ENCODE results near the gene ARHGAP27.

Gene ARHGAP27

DNA sequence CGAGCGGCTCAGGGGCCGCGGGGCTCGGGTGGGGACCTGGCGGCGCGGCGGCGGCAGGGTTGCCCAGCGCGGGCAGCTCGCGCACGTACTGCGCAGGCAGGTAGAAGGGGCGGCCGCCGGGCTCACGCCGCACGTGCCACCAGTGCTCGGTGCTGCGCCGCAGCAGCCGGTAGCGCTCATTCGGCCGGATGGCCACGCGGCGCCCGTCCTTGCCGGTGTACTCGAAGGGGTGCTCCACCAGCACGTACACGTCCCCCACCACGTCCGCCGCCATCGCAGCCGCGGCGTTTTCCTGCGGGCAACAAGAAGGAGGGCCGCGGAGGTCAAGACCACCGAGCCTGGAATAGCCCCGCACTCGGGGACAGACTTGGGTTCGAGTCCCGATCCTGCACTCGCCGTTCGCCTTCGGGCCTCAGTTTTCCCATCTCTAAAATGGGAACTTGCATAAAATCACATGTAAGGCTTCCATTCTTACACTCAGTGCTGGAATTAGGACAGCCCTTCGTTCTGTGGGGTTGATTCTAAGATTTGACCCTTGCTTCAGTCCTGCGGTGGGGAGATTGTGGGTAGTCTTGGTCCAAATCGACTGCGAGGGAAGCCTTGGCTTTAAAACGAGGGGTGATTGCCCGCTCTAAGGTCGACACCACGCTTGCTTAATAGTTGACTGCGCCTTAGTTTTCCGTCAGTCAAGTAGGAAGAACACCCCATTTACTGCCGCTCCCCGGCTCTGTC is 2.5 kb downstream of the ARHGAP27 start:
- no peak for DNase-seq

DNA sequence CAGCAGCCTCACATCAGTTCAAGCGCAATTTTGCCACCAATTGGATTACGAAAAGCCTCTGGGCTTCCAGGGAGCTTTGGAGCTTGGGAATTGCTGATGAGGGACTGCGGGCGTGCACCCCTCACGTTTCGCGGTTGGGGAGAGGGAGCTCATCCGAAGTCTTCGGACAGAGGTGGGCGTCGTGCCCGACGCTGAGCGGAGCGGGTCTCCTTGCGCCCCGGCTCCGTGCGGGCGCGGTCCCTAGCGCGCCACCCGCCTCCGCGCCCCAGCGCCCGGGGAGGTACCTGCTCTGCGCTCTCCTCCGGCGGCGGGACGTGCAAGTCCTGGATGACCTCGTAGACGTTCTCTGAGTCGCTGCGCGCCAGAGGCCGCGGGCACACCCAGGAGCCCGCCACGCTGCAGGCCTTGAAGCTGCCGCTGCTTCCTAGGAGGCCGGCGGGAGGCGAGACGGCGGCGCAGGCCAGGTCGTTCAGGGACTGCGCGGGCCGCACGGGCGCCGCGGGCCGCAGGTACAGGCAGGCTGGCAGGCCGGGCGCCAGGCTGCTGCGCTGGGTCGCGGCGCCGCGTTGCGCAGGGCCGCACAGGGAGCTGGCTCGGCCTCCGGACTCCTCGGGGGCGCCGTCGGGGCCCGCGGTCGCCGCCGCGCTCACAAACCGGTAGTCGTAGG is 3.2 kb downstream of the ARHGAP27 start:
- no peak for DNase-seq

DNA sequence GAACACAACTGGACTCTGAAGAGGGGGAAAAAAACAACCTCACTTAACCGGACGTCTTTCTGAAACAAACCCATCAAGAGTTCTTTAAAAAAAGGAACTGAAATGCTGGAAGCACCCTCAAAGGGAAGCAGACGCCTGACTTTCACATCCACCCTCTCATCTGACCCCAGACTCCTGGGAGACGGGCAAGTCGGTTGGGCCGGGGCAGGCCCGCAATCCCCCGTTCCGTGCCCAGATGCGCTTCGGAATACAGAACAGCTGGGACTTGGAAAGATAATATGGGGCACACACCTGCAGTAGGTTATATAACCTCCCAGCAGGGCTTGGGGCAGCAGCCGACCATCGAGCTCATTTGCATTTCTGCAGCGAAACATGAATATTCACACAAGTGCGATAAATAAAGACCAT is 3.7 kb downstream of the ARHGAP27 start:
- no peak for DNase-seq

DNA sequence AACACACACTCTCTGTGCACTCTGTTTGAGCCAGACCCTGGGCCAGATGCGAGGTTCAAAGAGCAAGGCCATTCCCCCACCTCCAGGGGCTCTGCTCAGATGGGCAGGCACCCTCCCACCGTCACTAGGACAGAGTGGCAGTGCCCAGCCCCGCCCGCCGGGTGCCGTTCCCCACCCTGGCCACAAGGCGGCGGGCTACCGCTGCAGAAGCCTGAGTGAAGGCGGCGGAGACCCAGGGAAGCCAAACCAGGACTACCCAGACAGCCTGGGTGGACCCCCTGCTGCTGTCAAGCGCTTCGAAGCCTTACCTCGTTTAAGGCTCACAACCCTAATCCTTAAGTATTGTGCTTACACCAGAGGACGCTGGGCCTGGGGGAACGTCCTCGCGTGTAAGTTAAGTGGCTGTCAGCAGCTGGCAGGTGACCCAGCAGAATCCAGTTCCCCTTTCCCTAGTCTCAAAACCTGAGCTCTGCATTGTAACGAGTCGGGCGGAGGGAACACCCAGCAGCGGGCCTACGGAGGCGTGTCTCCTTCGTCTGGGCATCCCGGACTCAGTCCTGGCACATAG is 4.5 kb downstream of the ARHGAP27 start:
- peak; percentile 33 for DNase-seq

DNA sequence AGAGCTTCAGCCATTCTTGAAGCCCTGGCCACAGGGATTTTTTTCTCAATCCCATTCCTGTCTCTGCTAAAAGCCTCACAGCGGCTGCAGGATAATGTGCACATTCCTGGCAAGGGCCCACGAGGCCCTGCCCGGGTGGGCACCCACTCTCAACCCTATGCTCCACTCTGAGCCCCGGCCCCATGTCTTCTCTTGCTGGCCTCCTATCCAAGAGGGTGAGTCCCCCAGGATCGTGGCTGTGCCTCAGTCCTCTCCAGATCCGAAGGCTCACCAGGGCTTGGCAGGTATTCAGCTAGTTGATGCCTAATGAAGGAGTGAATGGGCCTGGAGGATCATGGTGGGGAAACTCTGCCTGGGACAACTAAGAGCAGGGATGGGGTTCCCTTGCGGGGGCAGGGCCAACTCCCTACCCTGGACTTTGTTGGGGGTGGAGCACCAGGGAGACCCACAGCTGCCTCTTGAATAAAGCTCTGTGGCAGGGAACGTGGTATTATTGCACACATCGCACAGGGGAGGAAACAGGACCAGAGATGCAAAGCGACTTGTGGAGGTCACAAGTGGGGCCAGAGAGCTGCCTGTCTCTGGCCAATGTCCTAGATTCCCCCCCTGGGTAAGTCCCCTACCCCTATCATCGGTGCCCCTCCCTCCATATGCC is 5.4 kb downstream of the ARHGAP27 start:
- DNase-seq = no peak

DNA sequence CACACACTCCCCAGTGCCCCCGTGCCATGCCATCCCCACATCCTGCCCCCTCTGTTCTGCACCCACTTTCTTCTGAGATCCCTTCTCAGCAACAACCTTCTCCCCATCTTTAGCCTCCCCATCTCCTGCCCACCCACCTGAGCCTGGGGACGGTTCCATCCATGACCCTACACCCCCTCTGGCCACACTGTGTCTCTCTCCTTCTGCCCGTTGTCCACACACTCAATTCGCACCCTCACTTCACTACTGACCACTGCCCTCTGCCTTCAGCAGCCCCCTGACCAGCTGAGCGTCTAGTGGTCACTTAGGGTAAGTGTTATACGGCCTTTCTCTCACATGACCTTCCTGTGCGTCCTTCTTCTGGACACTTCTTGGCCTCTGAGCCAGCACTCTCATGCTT is 6.1 kb downstream of the ARHGAP27 start:
- no peak for DNase-seq

DNA sequence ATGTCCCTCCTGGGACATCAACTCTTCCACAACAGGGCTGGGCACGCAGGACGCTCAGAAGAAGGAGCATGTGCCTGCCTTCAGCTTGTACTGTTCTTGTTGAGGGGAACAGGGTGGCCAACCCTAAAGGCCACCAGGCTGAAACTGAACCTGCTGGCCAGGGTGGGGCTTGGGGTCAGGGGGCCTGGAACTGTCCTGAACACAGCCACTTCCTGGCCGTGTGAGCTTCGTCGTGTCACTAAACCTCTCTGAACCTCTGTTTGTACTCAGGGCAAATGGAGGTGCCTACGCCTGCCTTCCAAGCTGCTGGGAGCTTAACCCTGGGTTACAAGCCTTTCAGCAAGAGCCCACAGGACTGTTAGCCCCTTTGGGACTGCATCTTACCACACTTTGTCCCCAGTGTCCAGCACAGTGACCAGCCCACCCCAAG is 6.7 kb downstream of the ARHGAP27 start:
- no peak for DNase-seq

DNA sequence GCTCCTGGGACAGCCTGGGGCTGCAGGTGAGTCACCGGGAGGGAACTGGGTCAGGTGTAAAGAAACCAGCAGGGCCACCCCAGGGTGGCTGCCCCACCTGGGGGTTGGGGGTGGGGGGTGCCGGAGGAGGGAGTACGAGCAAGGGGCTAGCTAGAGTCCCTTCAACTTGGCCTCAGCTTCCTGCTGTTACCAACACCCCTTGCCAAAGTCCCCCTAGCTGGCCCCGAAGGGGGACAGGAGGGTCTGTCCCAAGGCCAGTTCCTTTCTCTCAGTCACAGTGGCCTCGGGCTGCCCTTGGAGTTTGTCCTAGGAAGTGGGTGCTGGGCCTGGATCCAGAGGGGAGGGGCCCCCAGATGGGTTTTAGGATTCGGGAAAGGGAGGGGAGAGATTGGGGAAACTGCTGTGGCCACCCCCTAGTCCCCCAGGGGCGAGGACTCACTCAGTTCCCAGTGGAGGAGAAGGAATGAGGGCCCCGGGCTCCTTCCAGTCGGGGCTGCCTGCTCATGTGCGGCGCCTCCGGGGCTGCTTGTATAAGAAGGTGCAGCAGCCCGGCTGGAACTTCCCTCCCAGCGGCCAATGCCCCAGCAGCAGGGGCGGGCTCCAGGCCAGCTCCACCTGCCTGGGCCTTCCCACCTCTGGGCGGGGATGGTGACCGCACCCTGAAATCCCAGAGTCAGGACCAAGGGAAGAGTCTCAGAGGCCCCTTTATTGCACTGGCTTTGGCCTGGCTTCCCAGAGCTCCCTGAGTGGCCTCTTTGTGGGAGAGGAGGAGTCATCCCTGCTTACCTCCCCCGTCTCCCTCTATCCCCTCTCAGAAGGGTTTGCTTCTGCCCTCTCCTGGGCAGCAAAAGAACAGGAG is 7.3 kb downstream of the ARHGAP27 start:
- DNase-seq = peak; percentile 36

DNA sequence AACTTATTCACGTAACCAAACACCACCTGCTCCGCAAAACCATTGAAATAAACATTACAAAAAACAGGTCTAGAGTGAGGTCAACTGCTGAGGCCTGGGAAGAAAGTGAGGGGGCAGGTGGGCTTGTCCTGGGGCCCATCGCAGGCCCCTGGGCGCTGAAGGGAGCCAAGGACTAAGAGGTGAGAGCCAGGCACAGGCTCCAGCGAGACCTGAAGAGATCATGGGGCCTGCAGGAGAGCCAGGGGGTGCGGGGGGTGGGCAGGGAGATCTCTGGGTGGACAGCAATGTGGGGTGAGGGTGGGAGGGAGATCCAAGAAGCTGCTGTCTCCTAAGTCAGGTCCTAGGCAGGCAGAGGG is 7.9 kb downstream of the ARHGAP27 start:
- DNase-seq = no peak

DNA sequence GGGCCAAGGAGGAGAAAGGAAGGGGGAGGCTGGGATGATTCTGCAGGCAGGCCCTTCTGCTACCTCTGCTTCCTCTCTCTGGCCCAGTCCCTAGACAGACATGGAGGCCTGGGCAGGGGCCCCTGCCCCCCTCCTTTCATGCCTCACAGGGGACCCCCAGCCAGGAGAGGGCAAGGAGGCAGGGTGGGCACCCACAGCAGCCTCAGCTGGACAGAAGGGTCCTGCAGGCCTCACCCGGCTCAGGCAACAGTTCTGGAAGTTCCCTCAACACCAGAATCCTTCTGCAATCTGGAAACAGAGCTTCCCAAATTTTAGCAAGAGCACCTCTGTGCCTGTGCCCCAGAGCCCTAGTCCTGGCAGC is 8.7 kb downstream of the ARHGAP27 start:
- no peak for DNase-seq

DNA sequence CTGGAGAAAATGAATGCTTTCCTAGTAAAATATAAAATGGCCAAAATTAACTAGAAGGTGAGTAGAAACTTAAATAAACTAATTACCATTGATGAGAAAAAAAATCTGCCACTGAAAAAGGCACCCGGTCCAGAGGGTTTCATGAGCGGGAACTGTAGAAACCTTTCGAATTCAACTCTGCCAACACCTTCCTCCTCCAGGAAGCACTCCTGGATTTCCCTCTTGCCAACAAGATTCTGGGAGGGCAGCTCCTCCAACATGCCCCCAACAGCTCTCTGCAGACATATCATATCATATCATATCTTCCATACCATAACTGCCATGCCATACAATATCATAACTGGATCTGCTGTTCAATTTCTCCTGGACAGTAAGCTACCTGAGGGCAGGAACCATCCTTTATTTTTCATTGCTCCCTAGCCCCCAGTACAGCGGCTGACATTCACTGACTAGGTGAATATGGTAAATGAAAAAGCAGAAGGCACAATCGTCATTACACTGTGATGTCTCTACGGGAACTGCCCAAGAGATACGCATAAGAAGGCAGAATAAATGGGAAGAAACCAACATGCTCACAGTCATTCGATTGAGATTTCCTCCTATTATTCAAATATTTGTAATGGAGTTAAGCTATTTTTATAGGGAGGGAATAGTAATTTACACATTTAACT is 9.2 kb downstream of the ARHGAP27 start:
- DNase-seq = no peak

DNA sequence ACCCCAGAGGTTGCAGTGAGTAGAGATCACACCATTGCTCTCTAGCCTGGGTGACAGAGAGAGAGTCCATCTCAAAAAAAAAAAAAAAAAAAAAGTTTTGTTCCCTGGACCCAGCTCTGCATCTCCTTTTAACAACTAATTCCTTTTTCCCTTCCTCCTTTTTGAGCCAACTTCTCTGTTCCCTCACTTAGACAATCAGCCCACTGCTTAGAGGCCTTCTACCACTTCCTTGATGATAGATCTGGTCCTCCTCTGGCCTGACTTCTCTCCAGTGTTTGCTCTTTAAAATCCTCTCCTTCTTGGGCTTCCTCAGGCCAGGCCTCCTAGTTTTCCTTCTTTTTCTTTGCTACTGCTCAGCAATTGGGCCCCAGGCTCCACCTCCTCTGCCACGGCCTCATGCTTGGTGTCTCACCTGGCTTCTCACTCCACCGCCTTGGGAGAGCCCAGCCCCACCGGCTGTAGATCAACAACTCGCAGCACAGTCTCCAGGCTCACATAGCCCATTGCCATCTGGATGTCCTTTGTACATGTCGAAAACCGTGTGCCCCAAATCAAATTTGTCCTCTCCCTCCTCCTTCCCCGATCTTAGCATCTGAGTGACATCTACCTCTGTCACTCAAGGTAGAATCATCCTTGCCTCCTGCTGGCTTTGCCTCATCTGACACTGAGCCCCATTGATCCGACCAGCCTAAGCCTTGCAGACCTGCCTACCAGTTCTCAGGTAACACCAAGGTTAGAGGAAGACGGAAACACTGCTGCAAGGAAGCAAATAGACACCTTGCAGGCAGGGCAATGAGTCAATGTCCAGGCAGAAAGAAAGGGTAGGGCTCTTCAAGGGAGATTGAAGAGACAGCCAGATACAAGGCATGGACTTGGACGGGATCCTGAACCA is 17.4 kb downstream of the ARHGAP27 start:
- DNase-seq = no peak

DNA sequence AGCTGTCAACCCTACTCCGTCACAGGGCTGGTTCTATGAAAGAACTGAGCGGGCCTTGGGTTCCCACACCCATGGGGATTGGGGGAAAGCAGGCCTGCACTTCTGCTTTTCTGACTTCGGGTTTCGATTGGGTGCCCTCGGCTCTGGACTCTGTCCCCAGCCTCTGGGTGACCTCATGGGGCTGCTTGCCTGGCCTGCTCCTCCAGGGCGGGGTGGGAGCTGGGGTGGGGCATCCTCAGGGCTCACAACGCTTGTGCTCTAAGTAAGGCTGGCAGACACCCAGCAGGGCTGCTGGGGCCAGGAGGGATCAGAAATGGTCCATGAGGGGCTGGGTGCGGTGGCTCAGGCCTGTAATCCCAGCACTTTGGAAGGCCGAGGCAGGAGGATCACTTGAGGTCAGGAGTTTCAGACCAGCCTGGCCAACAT is 19.2 kb downstream of the ARHGAP27 start:
- no peak for DNase-seq

DNA sequence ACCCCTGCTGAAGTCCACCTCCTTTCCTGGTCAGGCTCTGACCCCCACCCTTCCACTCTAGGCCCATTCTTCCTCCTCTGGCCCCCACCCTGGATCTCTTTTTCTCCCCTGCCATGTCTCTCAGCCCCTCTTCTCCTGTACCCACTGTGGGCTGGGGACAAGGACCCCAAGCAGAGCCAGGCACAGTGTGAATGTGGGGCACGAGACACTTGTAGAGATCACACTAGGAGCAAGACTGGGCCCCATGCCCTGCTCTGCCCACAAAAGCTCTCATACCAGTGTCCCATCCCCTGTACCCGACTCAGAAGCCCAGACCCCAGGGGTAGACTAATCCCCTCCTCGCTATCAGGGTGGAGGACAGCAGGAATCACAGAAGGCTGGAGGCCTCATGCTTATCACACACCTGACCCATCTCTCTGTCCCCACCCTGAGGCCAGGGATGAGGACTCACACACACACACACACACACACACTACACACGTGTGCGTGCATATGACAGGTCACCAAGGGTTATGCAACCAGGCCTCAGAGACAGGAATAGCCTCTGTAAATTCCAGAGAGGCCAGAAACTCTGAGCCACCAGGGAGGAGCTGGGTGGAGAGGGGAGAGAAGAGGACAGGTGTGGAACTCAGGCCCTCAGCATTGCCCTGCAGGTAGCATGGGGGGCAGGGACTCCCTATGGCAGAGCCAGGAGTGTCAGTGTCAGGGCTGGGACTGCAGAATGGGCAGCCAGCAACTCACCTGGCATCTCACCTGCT is 21.1 kb downstream of the ARHGAP27 start:
- DNase-seq = no peak

DNA sequence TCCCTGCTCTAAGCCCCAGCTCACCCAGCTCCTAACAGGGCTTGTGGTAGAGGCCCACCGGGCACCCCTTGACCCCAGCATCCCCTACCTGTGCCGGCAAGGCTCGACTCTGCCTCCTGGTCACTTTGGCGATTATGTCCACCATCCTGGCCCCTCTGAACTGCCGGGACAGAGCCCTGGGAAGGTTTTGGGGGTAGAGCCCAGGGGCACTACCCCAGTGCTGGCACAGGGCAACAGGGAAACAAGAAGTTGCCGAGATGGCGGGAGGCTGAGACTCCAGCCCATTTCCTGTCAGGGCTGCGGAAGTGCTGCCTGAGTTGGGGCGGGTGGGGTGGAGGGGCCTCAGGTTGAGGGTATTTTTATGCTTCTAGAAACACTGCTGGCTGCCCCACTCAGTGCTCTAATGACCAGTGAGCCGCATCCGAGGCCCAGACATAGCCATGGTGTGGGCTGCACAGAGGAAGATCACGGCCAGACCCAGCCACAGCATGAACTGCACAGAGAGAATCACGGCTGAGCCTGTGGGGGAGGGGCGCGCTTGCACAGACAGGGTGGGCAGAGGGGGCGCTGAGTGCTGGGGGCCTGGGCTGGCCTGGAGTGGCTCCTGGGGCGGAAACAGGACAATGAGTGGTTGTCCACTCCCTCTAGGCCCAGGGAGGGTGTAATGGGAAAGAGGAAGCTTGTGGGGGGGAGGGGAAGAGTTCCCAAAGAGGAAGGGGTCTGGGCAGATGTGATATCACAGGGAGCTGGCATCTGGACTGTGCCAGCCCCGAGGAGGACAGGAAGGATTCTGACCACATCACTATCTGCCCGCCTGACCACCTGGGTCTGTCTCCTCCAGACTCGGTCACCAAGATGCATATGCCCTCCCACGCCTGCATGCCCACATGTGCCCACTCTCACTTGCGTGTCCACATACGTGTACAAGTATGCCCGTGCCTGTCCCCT is 22.3 kb downstream of the ARHGAP27 start:
- no peak for DNase-seq

DNA sequence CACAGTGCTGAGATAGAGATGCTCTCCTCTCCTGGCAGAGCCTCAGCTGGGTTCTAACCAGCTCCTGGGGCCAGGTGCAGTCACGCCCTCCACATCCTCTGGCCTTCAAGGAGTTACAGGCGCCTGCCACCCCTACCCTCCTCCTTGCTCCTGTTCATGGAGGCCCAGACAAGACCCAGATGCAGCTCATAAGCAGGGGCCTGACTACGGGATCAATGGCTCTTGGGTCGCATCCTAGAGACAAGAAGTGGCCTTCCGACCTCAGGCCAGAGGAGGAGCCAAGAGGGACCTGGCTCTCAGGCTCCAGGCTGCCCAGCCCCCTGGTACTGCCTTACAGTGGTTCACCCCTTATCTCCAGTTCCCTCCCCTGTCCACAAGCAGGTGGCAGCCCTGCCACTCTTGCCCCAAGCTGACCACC is 23.0 kb downstream of the ARHGAP27 start:
- no peak for DNase-seq

DNA sequence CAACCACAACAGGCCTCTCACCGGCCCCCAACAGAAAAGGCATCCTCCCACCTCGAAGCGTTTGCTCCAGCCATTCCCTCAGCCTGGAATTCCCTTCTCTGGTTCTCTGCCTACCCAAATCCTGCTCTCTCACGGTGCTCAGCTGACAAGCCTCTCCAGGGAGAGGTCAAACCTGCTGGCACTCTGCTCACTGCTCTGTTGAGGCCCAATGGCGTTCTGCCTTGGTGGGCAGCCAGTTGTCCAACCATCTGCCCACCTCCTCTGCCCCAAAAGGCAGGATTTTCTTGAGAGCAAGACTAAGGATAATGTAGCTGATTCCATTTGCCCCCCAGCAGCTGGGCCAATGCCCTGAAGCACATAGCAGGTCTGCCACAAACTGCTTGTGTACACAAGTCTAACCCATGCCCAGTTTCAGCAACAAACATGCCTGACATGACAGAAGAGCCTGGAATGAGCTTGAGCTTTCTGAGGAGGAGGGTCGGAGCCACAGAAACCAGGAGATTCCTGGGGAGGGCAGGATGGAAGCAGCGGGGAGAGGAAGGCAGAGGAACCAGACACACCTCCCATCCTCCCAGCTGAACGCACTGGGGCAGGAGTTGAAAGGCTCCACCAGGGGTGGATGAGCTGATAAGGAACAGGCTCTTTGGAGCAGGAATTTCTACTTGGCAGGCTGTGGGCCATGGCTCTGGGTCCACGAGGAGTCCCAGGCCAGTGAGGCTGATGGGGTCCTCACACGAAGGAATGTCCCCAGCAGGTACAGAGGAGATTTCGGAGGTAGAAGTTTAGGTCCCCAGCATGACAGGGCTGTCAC is 23.9 kb downstream of the ARHGAP27 start:
- DNase-seq = no peak

DNA sequence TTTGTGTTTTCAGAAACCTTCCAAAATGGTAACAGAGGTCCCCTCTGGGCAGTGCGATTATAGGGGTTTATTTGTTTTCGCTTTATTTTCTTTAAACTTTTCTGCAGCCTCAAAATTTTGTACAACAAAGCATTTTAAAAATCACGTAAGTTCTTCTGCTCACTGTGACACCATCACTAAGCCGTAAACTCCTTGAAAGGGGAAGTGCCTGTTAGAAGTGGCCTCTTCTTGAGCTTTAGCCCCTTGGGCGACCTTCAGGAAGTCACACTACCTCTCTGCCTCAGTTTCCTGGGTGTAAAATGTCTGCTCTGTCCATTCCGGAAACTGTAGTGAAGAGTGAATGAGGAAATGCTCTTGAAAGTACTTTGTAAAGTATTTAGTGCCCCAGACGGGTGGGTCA is 26.6 kb downstream of the ARHGAP27 start:
- no peak for DNase-seq

Data from NCI-H1436 treated with DMSO at 0.1 percent for 48 hours (cell line).